Measurements from ENCODE around the gene ARHGEF4. TPM values are rescaled to one million over a fixed set of nuclear protein-coding genes. Genes with fewer than 3 reads are reported as not detected.

The ARHGEF4 gene
- polyA plus RNA-seq, 1 donor (not counting 4 experiments of a cell fraction or from before 2014, with no cell fraction given), result 22.6 TPM

DNA sequence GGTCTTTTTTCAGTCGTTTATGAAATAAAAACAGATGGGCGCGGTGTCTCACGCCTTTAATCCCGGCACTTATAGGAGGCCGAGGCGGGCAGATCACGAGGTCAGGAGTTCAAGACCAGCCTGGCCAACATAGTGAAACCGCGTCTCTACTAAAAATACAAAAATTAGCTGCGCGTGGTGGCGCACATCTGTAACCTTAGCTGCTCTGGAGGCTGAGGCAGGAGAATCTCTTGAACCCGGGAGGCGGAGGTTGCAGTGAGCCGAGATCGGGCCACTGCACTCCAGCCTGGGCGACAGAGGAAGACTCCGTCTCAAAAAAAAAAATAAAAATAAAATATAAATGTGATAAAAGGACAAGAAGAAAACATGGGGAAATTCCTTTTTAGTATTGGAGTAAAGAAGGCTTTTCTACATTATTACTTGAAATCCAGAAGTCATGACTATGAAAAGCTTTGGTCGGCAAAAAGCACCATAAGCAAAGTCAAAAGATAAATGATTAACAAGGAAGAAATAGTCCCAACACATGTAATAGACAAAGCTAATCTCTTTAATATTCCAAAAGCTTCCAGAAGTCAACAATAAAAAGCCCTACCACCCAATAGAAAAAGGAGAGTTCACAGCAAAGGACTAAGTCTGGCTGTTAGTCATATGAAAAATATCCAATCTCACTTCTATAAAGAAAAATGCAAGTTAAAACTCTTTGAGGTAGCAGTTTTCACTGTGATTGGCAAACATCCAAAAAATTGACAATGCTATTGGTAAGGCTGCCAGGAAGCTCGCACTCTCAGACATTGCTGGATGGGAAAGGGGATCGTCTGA is 258.0 kb downstream of the ARHGEF4 start:
- peaks cover 35% of the 10 kb centered on the region for H3K79me2 ChIP-seq (ENCODE audit: control insufficient read depth, insufficient read depth, low read length)
- H4K20me1 ChIP-seq (ENCODE audit: control insufficient read depth, extremely low read depth, insufficient read depth, low read length), result no peaks in the 10 kb centered on the region
- no peak for FAIRE-seq
- H3K27me3 ChIP-seq (ENCODE audit: control insufficient read depth, extremely low read depth, insufficient read depth, low read length), result no peaks in the 10 kb centered on the region
- H3K9ac ChIP-seq (ENCODE audit: control insufficient read depth, extremely low read depth, insufficient read depth, low read length), result no peak overlapping the region
- no peaks in the 10 kb centered on the region for H3K9me3 ChIP-seq (ENCODE audit: control insufficient read depth, low read depth, low read length)
- dilution Hi-C loops (cut with MboI; ENCODE audit: extremely low pct_ligation_motif_present, low sequenced_read_pairs), result no loop called here
- H3K4me1 ChIP-seq (ENCODE audit: control insufficient read depth, extremely low read depth, insufficient read depth, low read length), result peaks cover 13% of the 10 kb centered on the region
- H2AFZ ChIP-seq (ENCODE audit: control insufficient read depth, low read length), result peak overlapping the region; percentile 8
- H3K36me3 ChIP-seq (ENCODE audit: control insufficient read depth in 2 of 2, extremely low read depth in 1 of 2, insufficient read depth in 2 of 2, low read length in 2 of 2), result peaks cover 0 to 2% of the 10 kb centered on the region in 2 experiments
- no peak for TF ChIP-seq EZH2 (IDR thresholded peaks at IDR 0.05; ENCODE audit: low read length)
- TF ChIP-seq, protein P1, sequence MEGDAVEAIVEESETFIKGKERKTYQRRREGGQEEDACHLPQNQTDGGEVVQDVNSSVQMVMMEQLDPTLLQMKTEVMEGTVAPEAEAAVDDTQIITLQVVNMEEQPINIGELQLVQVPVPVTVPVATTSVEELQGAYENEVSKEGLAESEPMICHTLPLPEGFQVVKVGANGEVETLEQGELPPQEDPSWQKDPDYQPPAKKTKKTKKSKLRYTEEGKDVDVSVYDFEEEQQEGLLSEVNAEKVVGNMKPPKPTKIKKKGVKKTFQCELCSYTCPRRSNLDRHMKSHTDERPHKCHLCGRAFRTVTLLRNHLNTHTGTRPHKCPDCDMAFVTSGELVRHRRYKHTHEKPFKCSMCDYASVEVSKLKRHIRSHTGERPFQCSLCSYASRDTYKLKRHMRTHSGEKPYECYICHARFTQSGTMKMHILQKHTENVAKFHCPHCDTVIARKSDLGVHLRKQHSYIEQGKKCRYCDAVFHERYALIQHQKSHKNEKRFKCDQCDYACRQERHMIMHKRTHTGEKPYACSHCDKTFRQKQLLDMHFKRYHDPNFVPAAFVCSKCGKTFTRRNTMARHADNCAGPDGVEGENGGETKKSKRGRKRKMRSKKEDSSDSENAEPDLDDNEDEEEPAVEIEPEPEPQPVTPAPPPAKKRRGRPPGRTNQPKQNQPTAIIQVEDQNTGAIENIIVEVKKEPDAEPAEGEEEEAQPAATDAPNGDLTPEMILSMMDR (optimal IDR thresholded peaks at IDR 0.05 in 1 of 3, IDR thresholded peaks at IDR 0.05 in 1 of 3, conservative IDR thresholded peaks at IDR 0.05 in 1 of 3; ENCODE audit: extremely low read depth in 1 of 3, insufficient read depth in 2 of 3, low read length in 3 of 3), result no peak
- H3K9me1 ChIP-seq (ENCODE audit: control insufficient read depth, extremely low read depth, insufficient read depth, low read length), result no peaks in the 10 kb centered on the region
- no peak for DNase-seq (ENCODE audit: low read depth, low spot score)
- peak overlapping the region in 1 of 3 experiments; percentile 99 for H3K4me3 ChIP-seq (ENCODE audit: control insufficient read depth in 2 of 3, extremely low read depth in 1 of 3, insufficient read depth in 2 of 3, low read depth in 1 of 3, low read length in 3 of 3)
- H3K4me2 ChIP-seq (ENCODE audit: control insufficient read depth, extremely low read depth, insufficient read depth, low read depth, low read length), result peak overlapping the region; percentile 79
- peak overlapping the region; percentile 88 for H3K27ac ChIP-seq (ENCODE audit: control insufficient read depth, insufficient read depth, low read length)

Small RNA genes within 50 kb of the gene (small RNA-seq; reads per million reads assigned to genes)
- 0 reads per million in 3 experiments for gene RF00423 (ENCODE audit: insufficient read length in 3 of 3, low read depth in 3 of 3, low replicate concordance in 1 of 3)

Other genes starting within 250 kb of the ARHGEF4 start
- gene CFC1, start 237.3 kb upstream of the ARHGEF4 start, polyA plus RNA-seq, result not detected in 3 replicates
- gene POTEJ, start 225.5 kb upstream of the ARHGEF4 start, polyA plus RNA-seq, result not detected in 3 replicates
- gene GPR148, start 107.8 kb upstream of the ARHGEF4 start, polyA plus RNA-seq, result not detected in 3 replicates
- not detected in 3 replicates for gene AMER3, start 81.4 kb upstream of the ARHGEF4 start, polyA plus RNA-seq

Data from keratinocyte (primary cell).